IMR-90 (cell line): ENCODE data around the gene RNF213. TPM values are rescaled to one million over a fixed set of nuclear protein-coding genes. Genes with fewer than 3 reads are reported as not detected.

Source experiments
- ATAC-seq: fragments of 200-7000 bp; cut with Tn5 transposase; 2 replicates; pipeline ENCODE4 v1.9.1; 2020; ENCODE audit warnings: low read depth, mild to moderate bottlenecking, moderate library complexity
- BruUV-seq: library from RNA; stranded (reverse); fragments of 400-500 nt; replicated peaks from 2 replicates; lab custom pipeline; 2021; lab: Mats Ljungman, UMichigan
- CTCF ChIA-PET: fragments of 300-600 bp; formaldehyde crosslinking; extraction: SDS; loops from one replicate; lab custom pipeline; 2021; ENCODE audit warnings: antibody characterized with exemption; lab: Yijun Ruan, JAX
- POLR2A ChIA-PET: fragments of 300-600 bp; sonication (Branson Sonifier 250); formaldehyde crosslinking; loops from one replicate; lab custom pipeline; 2022; ENCODE audit warnings: antibody characterized with exemption; ENCODE audit not compliant: unreplicated experiment; lab: Charles Lee
- DNase-seq: peaks from one replicate; pipeline ENCODE4 v3.0.0; 2013
- H2AFZ ChIP-seq: replicated peaks from 2 replicates; pipeline ENCODE3; 2013; ENCODE audit warnings: low read length, mild to moderate bottlenecking; ENCODE audit not compliant: poor library complexity
- H2AK5ac ChIP-seq: 2 replicates; pipeline ENCODE4 v1.6.1; 2013; ENCODE audit warnings: low read depth, low read length, inconsistent platforms
- H2AK9ac ChIP-seq: replicated peaks from 2 replicates; pipeline ENCODE3; 2013; ENCODE audit warnings: mild to moderate bottlenecking, low read depth, low read length, moderate library complexity; ENCODE audit not compliant: poor library complexity
- H2BK120ac ChIP-seq: 2 replicates; pipeline ENCODE4 v1.6.1; 2013; ENCODE audit warnings: low read depth, low read length, inconsistent platforms
- H2BK15ac ChIP-seq: 3 replicates; pipeline ENCODE4 v1.6.1; 2013; ENCODE audit warnings: low read depth, low read length, inconsistent platforms
- H2BK20ac ChIP-seq: 2 replicates; pipeline ENCODE4 v1.6.1; 2013; ENCODE audit warnings: low read depth, mild to moderate bottlenecking, inconsistent platforms, low read length, moderate library complexity
- H2BK5ac ChIP-seq: 2 replicates; pipeline ENCODE4 v1.6.1; 2013; ENCODE audit warnings: mild to moderate bottlenecking, low read depth, low read length, inconsistent platforms; ENCODE audit not compliant: poor library complexity, severe bottlenecking
- H3K14ac ChIP-seq: replicated peaks from 2 replicates; pipeline ENCODE4 v1.6.1; 2013; ENCODE audit warnings: low read depth, low read length, inconsistent platforms
- H3K18ac ChIP-seq: 2 replicates; pipeline ENCODE4 v1.6.1; 2013; ENCODE audit warnings: low read depth, low read length, control low read depth
- H3K23ac ChIP-seq: 2 replicates; pipeline ENCODE4 v1.6.1; 2013; ENCODE audit warnings: low read depth, low read length, inconsistent platforms
- H3K27ac ChIP-seq: 2 replicates; pipeline ENCODE4 v1.5.1; 2013; ENCODE audit warnings: mild to moderate bottlenecking, control low read depth, low read length; ENCODE audit not compliant: insufficient read depth
- H3K27me3 ChIP-seq: 2 replicates; pipeline ENCODE4 v1.6.1; 2013; ENCODE audit warnings: low read length; ENCODE audit not compliant: control insufficient read depth, insufficient read depth
- H3K36me3 ChIP-seq: 2 replicates; pipeline ENCODE4 v1.6.1; 2013; ENCODE audit warnings: low read length, mixed read lengths; ENCODE audit not compliant: control insufficient read depth, insufficient read depth
- H3K4ac ChIP-seq: 2 replicates; pipeline ENCODE4 v1.6.1; 2013; ENCODE audit warnings: low read depth, low read length, inconsistent platforms
- H3K4me1 ChIP-seq: 2 replicates; pipeline ENCODE4 v1.6.1; 2013; ENCODE audit warnings: low read length, mixed read lengths; ENCODE audit not compliant: control insufficient read depth, insufficient read depth
- H3K4me2 ChIP-seq: 2 replicates; pipeline ENCODE4 v1.6.1; 2013; ENCODE audit warnings: low read depth, mild to moderate bottlenecking, control low read depth, low read length, moderate library complexity
- H3K4me3 ChIP-seq: 2 replicates; pipeline ENCODE4 v1.5.1; 2013; ENCODE audit warnings: low read depth, mild to moderate bottlenecking, control low read depth, low read length, moderate library complexity; ENCODE audit not compliant: insufficient read depth
- H3K56ac ChIP-seq: 2 replicates; pipeline ENCODE4 v1.6.1; 2013; ENCODE audit warnings: low read length, inconsistent platforms; ENCODE audit not compliant: insufficient read depth; ENCODE audit errors: extremely low read depth
- H3K79me1 ChIP-seq, 2 experiments: 2 replicates each; pipeline ENCODE4 v1.6.1; 2013; ENCODE audit warnings: low read length in 2 of 2, inconsistent platforms in 1 of 2, low read depth in 1 of 2
- H3K9ac ChIP-seq: 2 replicates; pipeline ENCODE4 v1.6.1; 2013; ENCODE audit warnings: low read depth, low read length, control low read depth
- H3K9me1 ChIP-seq: 2 replicates; pipeline ENCODE4 v1.6.1; 2013; ENCODE audit warnings: low read length, inconsistent platforms; ENCODE audit not compliant: insufficient read depth
- H3K9me3 ChIP-seq: 2 replicates; pipeline ENCODE4 v1.6.1; 2013; ENCODE audit warnings: low read length; ENCODE audit not compliant: control insufficient read depth, insufficient read depth
- H4K20me1 ChIP-seq: 2 replicates; pipeline ENCODE4 v1.6.1; 2013; ENCODE audit warnings: low read length, inconsistent platforms; ENCODE audit not compliant: insufficient read depth
- H4K5ac ChIP-seq: 2 replicates; pipeline ENCODE4 v1.6.1; 2013; ENCODE audit warnings: mild to moderate bottlenecking, low read depth, low read length, control low read depth
- H4K8ac ChIP-seq, 2 experiments: 2 replicates each; pipeline ENCODE4 v1.6.1; 2013; ENCODE audit warnings: low read depth in 2 of 2, low read length in 2 of 2, control low read depth in 1 of 2, inconsistent platforms in 1 of 2
- H4K91ac ChIP-seq: 2 replicates; pipeline ENCODE4 v1.6.1; 2013; ENCODE audit warnings: low read depth, low read length, inconsistent platforms; ENCODE audit not compliant: insufficient read depth
- BHLHE40 ChIP-seq: fragments of 150-350 bp; IDR thresholded peaks from 2 replicates; pipeline ENCODE4 v1.6.1; 2016; ENCODE audit warnings: mild to moderate bottlenecking, low read depth, low read length
- CEBPB ChIP-seq: IDR thresholded peaks from 2 replicates; pipeline ENCODE4 v1.6.1; 2012; ENCODE audit warnings: low read depth, low read length, improper control_type of control experiment
- CHD1 ChIP-seq: IDR thresholded peaks from 2 replicates; pipeline ENCODE4 v1.6.1; 2012; ENCODE audit warnings: low read depth, low read length, improper control_type of control experiment
- CTCF ChIP-seq: conservative IDR thresholded peaks from 2 replicates; pipeline ENCODE4 v1.5.1; 2012; ENCODE audit warnings: mild to moderate bottlenecking, low read depth, low read length, improper control_type of control experiment
- ELK1 ChIP-seq: fragments of 150-350 bp; IDR thresholded peaks from 2 replicates; pipeline ENCODE4 v1.6.1; 2016; ENCODE audit warnings: low read depth, mild to moderate bottlenecking, low read length, moderate library complexity, borderline replicate concordance
- FOS ChIP-seq: fragments of 150-350 bp; IDR thresholded peaks from 2 replicates; pipeline ENCODE4 v1.6.1; 2016; ENCODE audit warnings: low read depth, low read length
- MAFK ChIP-seq: IDR thresholded peaks from 2 replicates; pipeline ENCODE4 v1.6.1; 2012; ENCODE audit warnings: low read depth, low read length, improper control_type of control experiment
- MAZ ChIP-seq: IDR thresholded peaks from 2 replicates; pipeline ENCODE4 v1.6.1; 2012; ENCODE audit warnings: low read depth, mild to moderate bottlenecking, low read length, improper control_type of control experiment, moderate library complexity, borderline replicate concordance
- MXI1 ChIP-seq: IDR thresholded peaks from 2 replicates; pipeline ENCODE4 v1.6.1; 2012; ENCODE audit warnings: low read depth, mild to moderate bottlenecking, low read length, moderate library complexity, borderline replicate concordance
- NFE2L2 ChIP-seq: fragments of 150-350 bp; IDR thresholded peaks from 2 replicates; pipeline ENCODE4 v1.6.1; 2016; ENCODE audit warnings: low read depth, mild to moderate bottlenecking, low read length
- POLR2A ChIP-seq: IDR thresholded peaks from 2 replicates; pipeline ENCODE4 v1.6.1; 2012; ENCODE audit warnings: mild to moderate bottlenecking, low read depth, low read length
- RCOR1 ChIP-seq: IDR thresholded peaks from 2 replicates; pipeline ENCODE4 v1.6.1; 2012; ENCODE audit warnings: mild to moderate bottlenecking, low read length, improper control_type of control experiment; ENCODE audit not compliant: insufficient replicate concordance
- WGBS, 2 experiments: methylation state at CpG; one replicate each; pipeline versions ENCODE4 v1.1.5 to v1.1.7; 2013; ENCODE audit warnings: missing lambda C conversion rate in 2 of 2; ENCODE audit not compliant: insufficient read length in 1 of 2; ENCODE audit errors: extremely low coverage in 2 of 2; 5-methylcytosine and 5-hydroxymethylcytosine counted together
- dilution Hi-C: fragments of 300-500 bp; cut with HindIII; formaldehyde crosslinking; loops from one replicate; pipeline ENCODE4 v1.14.3; 2018; ENCODE audit warnings: low sequenced_read_pairs; ENCODE audit not compliant: unreplicated experiment
- in situ Hi-C: fragments of 300-500 bp; cut with MboI; formaldehyde crosslinking; loops from 3 replicates; pipeline ENCODE4 v1.14.3; 2019; ENCODE audit warnings: low sequenced_read_pairs, inconsistent platforms, mixed read lengths
- intact Hi-C: fragments of 100-400 bp; cut with micrococcal nuclease; formaldehyde crosslinking; loops from 2 replicates; pipeline ENCODE4 v1.10.0; 2022
- polyA plus RNA-seq, 3 experiments: library from polyadenylated mRNA; depleted of rRNA; stranded (reverse); fragments of >200 nt; gene quantifications; 2 replicates each; pipeline ENCODE4 v1.2.3, GENCODE V29; 2012; ENCODE audit warnings: low replicate concordance in 1 of 3
- total RNA-seq: library from RNA; depleted of rRNA; stranded (reverse); fragments of >200 nt; gene quantifications from 2 replicates; pipeline ENCODE4 v1.2.3, GENCODE V29; 2012

RNF213 gene
- total and polyA plus RNA-seq, 2 of the 4 experiments (the other 2 are of a cell fraction) = 23.4 to 36.0 TPM

GRCh38 chr17:80264205-80265075 is 3.8 kb downstream of the RNF213 start (continued):
- TF ChIP-seq CHD1 (no peak), FOS (no peak)

GRCh38 chr17:80265205-80266068 is 4.8 kb downstream of the RNF213 start:
- Histone ChIP-seq H2BK120ac (no peak overlapping the region), H3K27me3 (no peaks in the 10 kb centered on the region), H3K14ac (no peak overlapping the region), H3K23ac (no peak overlapping the region), H3K9me3 (no peaks in the 10 kb centered on the region), H2BK15ac (no peak overlapping the region), H3K27ac (no peak overlapping the region), H2AK5ac (no peak overlapping the region), H4K8ac (no peak overlapping the region), H4K20me1 (peaks cover 4% of the 10 kb centered on the region; the same call in 1 of the 2 replicates), H3K56ac (no peak overlapping the region), H3K18ac (no peak overlapping the region), H3K79me1 (peaks cover 16 to 60% of the 10 kb centered on the region in 2 experiments; a peak in 2 of 4 replicates), H3K36me3 (peaks cover 30% of the 10 kb centered on the region), H4K91ac (no peak overlapping the region), H2BK5ac (no peak overlapping the region), H3K4me1 (peaks cover 17% of the 10 kb centered on the region), H3K9me1 (peaks cover 7% of the 10 kb centered on the region), H2AFZ (no peak overlapping the region), H2AK9ac (no peak overlapping the region), H4K5ac (no peak overlapping the region), H3K4me3 (no peak overlapping the region), H3K4ac (no peak overlapping the region), H3K4me2 (no peak overlapping the region), H3K9ac (no peak overlapping the region), H2BK20ac (no peak overlapping the region)
- DNase-seq = no peak
- 94% methylated on average over 3 of the region's 17 CpGs; no CpG with 5 or more reads in 1 of the 2 experiments for WGBS, 2 experiments
- no TSS peak for BruUV-seq
- POLR2A ChIA-PET = no interaction called here
- intact Hi-C loops = no loop called here
- no peak for ATAC-seq
- in situ Hi-C loops = no loop called here
- CTCF ChIA-PET = no interaction called here
- dilution Hi-C loops = no loop called here
- TF ChIP-seq NFE2L2 (no peak), MAZ (no peak), FOS (no peak), MXI1 (no peak), BHLHE40 (no peak), POLR2A (no peak), MAFK (no peak), RCOR1 (no peak), CTCF (no peak), CEBPB (no peak), ELK1 (no peak)
